A673 (cell line): ENCODE data around the gene APOBEC3A. TPM values are rescaled to one million over a fixed set of nuclear protein-coding genes. Genes with fewer than 3 reads are reported as not detected.

Experiments used
- BruUV-seq: library from RNA; stranded (reverse); fragments of 400-500 nt; replicated peaks from 2 replicates; lab custom pipeline; 2021; lab: Mats Ljungman, UMichigan
- CTCF ChIA-PET: fragments of 300-600 bp; sonication (Branson Sonifier 250); formaldehyde crosslinking; loops from one replicate; lab custom pipeline; 2022; ENCODE audit warnings: antibody characterized with exemption; lab: Charles Lee
- POLR2A ChIA-PET: fragments of 300-600 bp; sonication (Branson Sonifier 250); formaldehyde crosslinking; loops from one replicate; lab custom pipeline; 2022; ENCODE audit warnings: antibody characterized with exemption; ENCODE audit not compliant: low non-redundant PET; lab: Charles Lee
- DNase-seq: peaks from one replicate; pipeline ENCODE4 v3.0.0-alpha.2; 2015; ENCODE audit warnings: low spot score
- H3K27ac ChIP-seq: fragments of 200-600 bp; sonication (generic); 2 replicates; pipeline ENCODE4 v1.5.1; 2016; ENCODE audit warnings: mixed run types, low read depth, mild to moderate bottlenecking, mixed read lengths, antibody characterized with exemption, low read length; ENCODE audit not compliant: poor library complexity, severe bottlenecking
- H3K27me3 ChIP-seq: fragments of 200-600 bp; sonication (generic); replicated peaks from 2 replicates; pipeline ENCODE4 v1.6.1; 2017; ENCODE audit warnings: mixed run types, low read depth, mild to moderate bottlenecking, mixed read lengths, antibody characterized with exemption, low read length; ENCODE audit not compliant: insufficient read depth, poor library complexity
- H3K36me3 ChIP-seq: fragments of 200-600 bp; sonication (generic); 2 replicates; pipeline ENCODE4 v1.6.1; 2016; ENCODE audit warnings: mixed run types, mild to moderate bottlenecking, mixed read lengths, antibody characterized with exemption, low read length; ENCODE audit not compliant: insufficient read depth, poor library complexity, severe bottlenecking
- H3K4me1 ChIP-seq: fragments of 200-600 bp; sonication (generic); 2 replicates; pipeline ENCODE4 v1.6.1; 2017; ENCODE audit warnings: mixed run types, mild to moderate bottlenecking, mixed read lengths, antibody characterized with exemption, low read length; ENCODE audit not compliant: insufficient read depth, poor library complexity, severe bottlenecking
- H3K4me3 ChIP-seq: fragments of 200-600 bp; sonication (generic); 2 replicates; pipeline ENCODE4 v1.5.1; 2016; ENCODE audit warnings: low read depth, mixed run types, mild to moderate bottlenecking, mixed read lengths, low read length; ENCODE audit not compliant: poor library complexity, severe bottlenecking
- H3K9me3 ChIP-seq: fragments of 200-600 bp; sonication (generic); 2 replicates; pipeline ENCODE4 v1.6.1; 2016; ENCODE audit warnings: mixed run types, low read depth, mild to moderate bottlenecking, mixed read lengths, antibody characterized with exemption, low read length; ENCODE audit not compliant: poor library complexity, severe bottlenecking
- CTCF ChIP-seq: fragments of 300-800, 200-600 bp; sonication (generic); conservative IDR thresholded peaks from 2 replicates; pipeline ENCODE4 v1.5.1; 2017; ENCODE audit warnings: low read depth, mild to moderate bottlenecking, antibody characterized with exemption, low read length, moderate library complexity, mixed read lengths
- EZH2 ChIP-seq: fragments of 200-600 bp; sonication (generic); IDR thresholded peaks from 2 replicates; pipeline ENCODE4 v1.6.1; 2017; ENCODE audit warnings: borderline replicate concordance, low read depth, mild to moderate bottlenecking, mixed read lengths, antibody characterized with exemption, low read length; ENCODE audit not compliant: poor library complexity, severe bottlenecking
- intact Hi-C: fragments of 100-400 bp; cut with micrococcal nuclease; formaldehyde crosslinking; loops from one replicate; pipeline ENCODE4 v1.10.0; 2022; ENCODE audit not compliant: unreplicated experiment
- total RNA-seq: library from RNA; stranded (reverse); gene quantifications from 2 replicates; pipeline ENCODE4 v1.2.3, GENCODE V29; 2021

The APOBEC3A gene
- total RNA-seq, 1 experiment from 2014 or later = not detected

- POLR2A ChIA-PET = no interaction called here
These were observed 19.9 kb upstream of the APOBEC3A start for GRCh38 chr22:38937541-38937940.

GRCh38 chr22:38938221-38938620, 19.2 kb upstream of the APOBEC3A start:
- Histone ChIP-seq H3K4me1 (no peaks in the 10 kb centered on the region), H3K36me3 (no peaks in the 10 kb centered on the region), H3K27ac (no peak overlapping the region), H3K4me3 (no peak overlapping the region), H3K9me3 (no peaks in the 10 kb centered on the region), H3K27me3 (no peaks in the 10 kb centered on the region)
- POLR2A ChIA-PET = interaction anchor here (0.7 kb wide), 1 partner anchor 243 kb away, joined by 3 read pairs; no protein-coding TSS in a partner anchor
- CTCF ChIA-PET = no interaction called here
- no TSS peak for BruUV-seq
- no peak for TF ChIP-seq EZH2
- DNase-seq = no peak
- intact Hi-C loops = no loop called here

More at GRCh38 chr22:38937541-38937940, 19.9 kb upstream of the APOBEC3A start:
- DNase-seq = no peak
- Histone ChIP-seq H3K27me3 (no peaks in the 10 kb centered on the region), H3K4me1 (no peaks in the 10 kb centered on the region), H3K27ac (no peak overlapping the region), H3K9me3 (no peaks in the 10 kb centered on the region), H3K4me3 (no peak overlapping the region), H3K36me3 (no peaks in the 10 kb centered on the region)
- CTCF ChIA-PET = no interaction called here
- no peak for TF ChIP-seq CTCF
- no peak for TF ChIP-seq EZH2
- intact Hi-C loops = no loop called here
- no TSS peak for BruUV-seq

GRCh38 chr22:38938925-38939324, 18.5 kb upstream of the APOBEC3A start:
- no TSS peak for BruUV-seq
- TF ChIP-seq CTCF (no peak), EZH2 (no peak)
- intact Hi-C loops = no loop called here
- Histone ChIP-seq H3K4me3 (no peak overlapping the region), H3K27me3 (no peaks in the 10 kb centered on the region), H3K4me1 (peaks cover 6% of the 10 kb centered on the region), H3K9me3 (no peaks in the 10 kb centered on the region), H3K36me3 (no peaks in the 10 kb centered on the region), H3K27ac (no peak overlapping the region)
- no peak for DNase-seq
- ChIA-PET POLR2A (interaction anchor here (0.7 kb wide), 1 partner anchor 244 kb away, joined by 3 read pairs; no protein-coding TSS in a partner anchor), CTCF (no interaction called here)
